Neural progenitor cell (in vitro differentiated cells): ENCODE data around the gene C19orf25. TPM values are rescaled to one million over a fixed set of nuclear protein-coding genes. Genes with fewer than 3 reads are reported as not detected.

Experiments
- DNase-seq: peaks from one replicate; pipeline ENCODE4 v3.0.0-alpha.2; 2016; ENCODE audit warnings: low spot score
- H2AFZ ChIP-seq: fragments of 200-600 bp; sonication (generic); replicated peaks from 2 replicates; pipeline ENCODE4 v1.6.1; 2016; ENCODE audit warnings: antibody characterized with exemption
- H3F3A ChIP-seq: fragments of 200-600 bp; sonication (generic); 2 replicates; pipeline ENCODE4 v1.6.1; 2016; ENCODE audit warnings: antibody characterized with exemption, low read depth
- H3K27ac ChIP-seq: fragments of 200-600 bp; sonication (generic); 2 replicates; pipeline ENCODE4 v1.5.1; 2016; ENCODE audit warnings: mild to moderate bottlenecking
- H3K27me3 ChIP-seq: fragments of 200-600 bp; sonication (generic); 2 replicates; pipeline ENCODE4 v1.6.1; 2016; ENCODE audit warnings: mild to moderate bottlenecking, moderate library complexity
- H3K36me3 ChIP-seq: fragments of 200-600 bp; sonication (generic); 2 replicates; pipeline ENCODE4 v1.5.1; 2016
- H3K4me1 ChIP-seq: fragments of 200-600 bp; sonication (generic); 2 replicates; pipeline ENCODE4 v1.6.1; 2016; ENCODE audit warnings: mixed run types
- H3K4me2 ChIP-seq: fragments of 200-600 bp; sonication (generic); 2 replicates; pipeline ENCODE4 v1.6.1; 2016
- H3K4me3 ChIP-seq: fragments of 200-600 bp; sonication (generic); 2 replicates; pipeline ENCODE4 v1.5.1; 2016
- H3K79me2 ChIP-seq: fragments of 200-600 bp; sonication (generic); 2 replicates; pipeline ENCODE4 v1.6.1; 2016; ENCODE audit warnings: low read depth
- H3K9ac ChIP-seq: fragments of 200-600 bp; sonication (generic); 2 replicates; pipeline ENCODE4 v1.6.1; 2016
- H3K9me3 ChIP-seq: fragments of 200-600 bp; sonication (generic); 2 replicates; pipeline ENCODE4 v1.5.1; 2016; ENCODE audit warnings: low read depth
- H4K20me1 ChIP-seq: fragments of 200-600 bp; sonication (generic); 2 replicates; pipeline ENCODE4 v1.6.1; 2016; ENCODE audit warnings: low read depth
- H3K27ac Mint-ChIP-seq: 3 replicates; pipeline ENCODE4 v1.8.0; 2021; ENCODE audit warnings: mixed read lengths
- H3K27me3 Mint-ChIP-seq: 2 replicates; pipeline ENCODE4 v1.8.0; 2022; ENCODE audit warnings: low read depth, mild to moderate bottlenecking, inconsistent platforms, moderate library complexity, mixed read lengths; ENCODE audit not compliant: insufficient read depth
- H3K36me3 Mint-ChIP-seq: 3 replicates; pipeline ENCODE4 v1.8.0; 2021; ENCODE audit warnings: mixed read lengths
- H3K4me1 Mint-ChIP-seq: 3 replicates; pipeline ENCODE4 v1.8.0; 2021; ENCODE audit warnings: mixed read lengths
- H3K4me3 Mint-ChIP-seq: 3 replicates; pipeline ENCODE4 v1.8.0; 2021; ENCODE audit warnings: mild to moderate bottlenecking, moderate library complexity, mixed read lengths
- H3K9me3 Mint-ChIP-seq: 3 replicates; pipeline ENCODE4 v1.8.0; 2020; ENCODE audit warnings: mixed read lengths
- EZH2 ChIP-seq: fragments of 200-600 bp; sonication (generic); IDR thresholded peaks from 2 replicates; pipeline ENCODE4 v1.6.1; 2017; ENCODE audit warnings: antibody characterized with exemption, mild to moderate bottlenecking, moderate library complexity
- EZH2phosphoT487 ChIP-seq: fragments of 200-600 bp; sonication (generic); IDR thresholded peaks from 2 replicates; pipeline ENCODE4 v1.6.1; 2017; ENCODE audit warnings: antibody characterized with exemption
- total RNA-seq: library from RNA; depleted of rRNA; stranded (reverse); fragments of >200 nt; gene quantifications from 2 replicates; pipeline ENCODE4 v1.2.3, GENCODE V29; 2015; ENCODE audit warnings: low replicate concordance
- TF ChIP-seq, protein P1 (sequence below): fragments of 200-600 bp; sonication (generic); IDR thresholded peaks from 2 replicates; pipeline ENCODE4 v1.5.1; 2017; ENCODE audit warnings: antibody characterized with exemption, mild to moderate bottlenecking

The C19orf25 gene
- total RNA-seq, 1 donor from 2014 or later, result 14.4 TPM

- Mint-ChIP-seq H3K4me3 (no peak overlapping the region), H3K9me3 (no peaks in the 10 kb centered on the region), H3K4me1 (peaks cover 16% of the 10 kb centered on the region), H3K36me3 (peaks cover 18% of the 10 kb centered on the region), H3K27me3 (peaks cover 6% of the 10 kb centered on the region), H3K27ac (peak overlapping the region; percentile 60)
- no peak for DNase-seq
- Histone ChIP-seq H3K9me3 (no peaks in the 10 kb centered on the region), H3K4me3 (no peak overlapping the region), H3K36me3 (no peaks in the 10 kb centered on the region), H3K27ac (no peak overlapping the region), H4K20me1 (peaks cover 60% of the 10 kb centered on the region), H3K9ac (no peak overlapping the region), H3F3A (peaks cover 48% of the 10 kb centered on the region), H3K79me2 (peaks cover 23% of the 10 kb centered on the region), H3K4me2 (no peak overlapping the region), H3K27me3 (no peaks in the 10 kb centered on the region), H2AFZ (no peak overlapping the region), H3K4me1 (peaks cover 7% of the 10 kb centered on the region)
- TF ChIP-seq EZH2phosphoT487, result no peak
- TF ChIP-seq, protein P1, sequence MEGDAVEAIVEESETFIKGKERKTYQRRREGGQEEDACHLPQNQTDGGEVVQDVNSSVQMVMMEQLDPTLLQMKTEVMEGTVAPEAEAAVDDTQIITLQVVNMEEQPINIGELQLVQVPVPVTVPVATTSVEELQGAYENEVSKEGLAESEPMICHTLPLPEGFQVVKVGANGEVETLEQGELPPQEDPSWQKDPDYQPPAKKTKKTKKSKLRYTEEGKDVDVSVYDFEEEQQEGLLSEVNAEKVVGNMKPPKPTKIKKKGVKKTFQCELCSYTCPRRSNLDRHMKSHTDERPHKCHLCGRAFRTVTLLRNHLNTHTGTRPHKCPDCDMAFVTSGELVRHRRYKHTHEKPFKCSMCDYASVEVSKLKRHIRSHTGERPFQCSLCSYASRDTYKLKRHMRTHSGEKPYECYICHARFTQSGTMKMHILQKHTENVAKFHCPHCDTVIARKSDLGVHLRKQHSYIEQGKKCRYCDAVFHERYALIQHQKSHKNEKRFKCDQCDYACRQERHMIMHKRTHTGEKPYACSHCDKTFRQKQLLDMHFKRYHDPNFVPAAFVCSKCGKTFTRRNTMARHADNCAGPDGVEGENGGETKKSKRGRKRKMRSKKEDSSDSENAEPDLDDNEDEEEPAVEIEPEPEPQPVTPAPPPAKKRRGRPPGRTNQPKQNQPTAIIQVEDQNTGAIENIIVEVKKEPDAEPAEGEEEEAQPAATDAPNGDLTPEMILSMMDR, result no peak
- TF ChIP-seq EZH2, result no peak
Measured at GRCh38 chr19:1435378-1435989, 43.5 kb downstream of the C19orf25 start.

DNA sequence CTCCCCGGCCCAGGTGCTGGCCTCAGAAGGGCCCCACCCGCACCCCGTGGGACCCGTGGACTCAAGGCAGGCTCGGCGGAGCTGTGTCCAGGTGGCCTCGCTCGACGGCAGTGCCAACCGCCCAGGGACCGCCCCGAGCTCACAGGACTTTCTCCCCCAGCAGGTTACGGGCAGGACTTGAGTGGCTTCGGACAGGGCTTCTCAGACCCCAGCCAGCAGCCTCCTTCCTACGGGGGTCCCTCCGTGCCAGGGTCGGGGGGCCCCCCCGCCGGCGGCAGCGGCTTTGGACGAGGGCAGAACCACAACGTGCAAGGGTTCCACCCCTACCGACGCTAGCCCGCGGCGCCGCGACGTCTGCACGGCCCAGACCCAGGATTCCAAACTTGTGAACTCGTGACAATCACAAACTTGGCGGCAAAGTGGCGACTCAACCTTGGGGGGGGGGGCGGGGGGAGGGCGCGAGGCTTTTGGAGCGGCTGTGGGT, 44.4 kb downstream of the C19orf25 start:
- no peak overlapping the region for H3K4me3 Mint-ChIP-seq
- H3K4me3 ChIP-seq, result no peak overlapping the region
- no peak overlapping the region for H3K27ac ChIP-seq
- no peak overlapping the region for H3K27ac Mint-ChIP-seq
- no peak overlapping the region for H3K9ac ChIP-seq
- no peaks in the 10 kb centered on the region for H3K36me3 ChIP-seq
- H3K9me3 ChIP-seq, result no peaks in the 10 kb centered on the region
- H2AFZ ChIP-seq, result no peak overlapping the region
- peaks cover 39% of the 10 kb centered on the region for H3F3A ChIP-seq
- DNase-seq, result no peak
- H3K9me3 Mint-ChIP-seq, result no peaks in the 10 kb centered on the region
- peaks cover 10% of the 10 kb centered on the region for H3K4me1 Mint-ChIP-seq
- no peaks in the 10 kb centered on the region for H3K27me3 ChIP-seq
- H3K4me1 ChIP-seq, result peaks cover 4% of the 10 kb centered on the region
- H3K4me2 ChIP-seq, result no peak overlapping the region
- peaks cover 14% of the 10 kb centered on the region for H3K79me2 ChIP-seq
- peaks cover 5% of the 10 kb centered on the region for H3K27me3 Mint-ChIP-seq
- TF ChIP-seq EZH2 (no peak), EZH2phosphoT487 (no peak)
- TF ChIP-seq, protein P1, result no peak
- peaks cover 13% of the 10 kb centered on the region for H3K36me3 Mint-ChIP-seq
- H4K20me1 ChIP-seq, result peaks cover 55% of the 10 kb centered on the region

- Histone ChIP-seq H2AFZ (no peak overlapping the region), H3K4me2 (no peak overlapping the region), H3K36me3 (no peaks in the 10 kb centered on the region), H3K4me1 (no peaks in the 10 kb centered on the region), H3K9me3 (no peaks in the 10 kb centered on the region), H3K9ac (no peak overlapping the region), H3F3A (peaks cover 33% of the 10 kb centered on the region), H3K27ac (no peak overlapping the region), H4K20me1 (peaks cover 55% of the 10 kb centered on the region), H3K27me3 (no peaks in the 10 kb centered on the region), H3K79me2 (peaks cover 8% of the 10 kb centered on the region), H3K4me3 (no peak overlapping the region)
- Mint-ChIP-seq H3K4me3 (no peak overlapping the region), H3K36me3 (peaks cover 10% of the 10 kb centered on the region), H3K9me3 (no peaks in the 10 kb centered on the region), H3K27ac (no peak overlapping the region), H3K4me1 (peaks cover 8% of the 10 kb centered on the region), H3K27me3 (peaks cover 2% of the 10 kb centered on the region)
- TF ChIP-seq EZH2phosphoT487 (no peak), EZH2 (no peak)
- TF ChIP-seq, protein P1, result no peak
- DNase-seq, result no peak
Measured at GRCh38 chr19:1434040-1434366, 45.0 kb downstream of the C19orf25 start.
